ENCODE results near the gene CST7. TPM values are rescaled to one million over a fixed set of nuclear protein-coding genes. Genes with fewer than 3 reads are reported as not detected.

Gene CST7
- total RNA-seq, 1 donor from 2014 or later: 11.7 TPM

GRCh38 chr20:24933266-24933908, 15.7 kb upstream of the CST7 start:
- no peak overlapping the region for H3K4me3 ChIP-seq
- H3K27me3 ChIP-seq (ENCODE audit: low read depth): no peaks in the 10 kb centered on the region
- H3K36me3 ChIP-seq: no peaks in the 10 kb centered on the region
- no peaks in the 10 kb centered on the region for H3K9me3 ChIP-seq
- H3K27ac ChIP-seq: no peak overlapping the region
- intact Hi-C loops (cut with DNase I): no loop called here
- peaks cover 18% of the 10 kb centered on the region for H3K4me1 ChIP-seq
- peak; percentile 28 for DNase-seq
- TF ChIP-seq, protein P1, sequence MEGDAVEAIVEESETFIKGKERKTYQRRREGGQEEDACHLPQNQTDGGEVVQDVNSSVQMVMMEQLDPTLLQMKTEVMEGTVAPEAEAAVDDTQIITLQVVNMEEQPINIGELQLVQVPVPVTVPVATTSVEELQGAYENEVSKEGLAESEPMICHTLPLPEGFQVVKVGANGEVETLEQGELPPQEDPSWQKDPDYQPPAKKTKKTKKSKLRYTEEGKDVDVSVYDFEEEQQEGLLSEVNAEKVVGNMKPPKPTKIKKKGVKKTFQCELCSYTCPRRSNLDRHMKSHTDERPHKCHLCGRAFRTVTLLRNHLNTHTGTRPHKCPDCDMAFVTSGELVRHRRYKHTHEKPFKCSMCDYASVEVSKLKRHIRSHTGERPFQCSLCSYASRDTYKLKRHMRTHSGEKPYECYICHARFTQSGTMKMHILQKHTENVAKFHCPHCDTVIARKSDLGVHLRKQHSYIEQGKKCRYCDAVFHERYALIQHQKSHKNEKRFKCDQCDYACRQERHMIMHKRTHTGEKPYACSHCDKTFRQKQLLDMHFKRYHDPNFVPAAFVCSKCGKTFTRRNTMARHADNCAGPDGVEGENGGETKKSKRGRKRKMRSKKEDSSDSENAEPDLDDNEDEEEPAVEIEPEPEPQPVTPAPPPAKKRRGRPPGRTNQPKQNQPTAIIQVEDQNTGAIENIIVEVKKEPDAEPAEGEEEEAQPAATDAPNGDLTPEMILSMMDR (IDR thresholded peaks at IDR 0.05): no peak
- peak in 1 of 2 donors; percentile 20 for ATAC-seq

DNA sequence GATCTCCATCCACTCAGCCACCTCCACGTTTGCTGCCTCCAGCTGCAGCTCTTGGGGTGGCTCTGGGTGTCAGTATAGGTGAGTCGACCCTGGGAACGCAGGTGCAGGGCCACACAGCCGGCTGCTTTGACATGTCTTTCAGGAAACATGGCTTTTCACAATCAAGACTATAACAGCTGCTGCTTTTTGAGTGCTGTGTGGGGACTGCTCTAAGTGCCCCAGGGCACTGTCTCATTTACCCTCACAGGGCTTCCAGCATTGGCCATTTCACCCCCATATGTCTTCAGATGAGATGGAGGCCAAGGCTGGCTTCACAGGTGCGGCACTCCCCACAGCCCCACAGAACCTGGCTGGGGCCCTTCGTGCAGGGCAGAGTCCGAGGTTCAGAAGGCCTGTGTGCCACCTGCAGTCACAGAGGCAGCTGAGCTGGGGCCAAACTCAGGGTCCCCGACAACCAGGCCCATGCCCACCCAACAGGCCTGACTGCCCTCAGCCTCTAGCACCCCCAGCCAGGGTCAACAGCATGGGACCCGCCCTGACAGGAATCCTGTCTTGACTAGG, 14.9 kb upstream of the CST7 start:
- intact Hi-C loops (cut with DNase I): no loop called here
- Histone ChIP-seq H3K4me3 (no peak overlapping the region), H3K27me3 (ENCODE audit: low read depth) (no peaks in the 10 kb centered on the region), H3K4me1 (peaks cover 18% of the 10 kb centered on the region), H3K36me3 (no peaks in the 10 kb centered on the region), H3K27ac (no peak overlapping the region), H3K9me3 (no peaks in the 10 kb centered on the region)
- ATAC-seq (no peak), DNase-seq (peak; percentile 25)
- TF ChIP-seq, protein P1 (IDR thresholded peaks at IDR 0.05): no peak

DNA sequence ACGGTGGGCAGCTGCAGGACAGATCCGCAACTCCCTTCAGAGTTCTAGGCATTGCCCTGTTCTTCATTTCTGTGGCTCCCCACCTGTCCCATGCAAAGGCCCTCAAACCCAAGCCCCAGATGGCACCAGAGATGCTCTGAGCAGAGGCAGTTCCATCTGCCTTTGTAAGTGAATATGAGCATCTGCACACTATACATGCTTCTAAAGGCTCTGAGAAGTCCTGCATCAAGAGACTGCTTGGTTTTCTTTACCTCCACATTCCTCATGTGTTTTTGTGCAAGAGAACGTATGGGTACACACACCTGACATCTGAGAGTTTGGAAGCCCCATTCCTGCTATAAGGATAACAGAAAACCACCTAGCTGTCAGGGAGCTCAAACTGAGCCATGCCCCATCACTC, 14.4 kb upstream of the CST7 start:
- Histone ChIP-seq H3K4me1 (peaks cover 18% of the 10 kb centered on the region), H3K36me3 (no peaks in the 10 kb centered on the region), H3K27ac (no peak overlapping the region), H3K9me3 (no peaks in the 10 kb centered on the region), H3K27me3 (ENCODE audit: low read depth) (no peaks in the 10 kb centered on the region), H3K4me3 (no peak overlapping the region)
- intact Hi-C loops (cut with DNase I): no loop called here
- no peak for DNase-seq
- TF ChIP-seq, protein P1 (IDR thresholded peaks at IDR 0.05): no peak
- no peak for ATAC-seq

GRCh38 chr20:24935140-24935539, 13.9 kb upstream of the CST7 start:
- Histone ChIP-seq H3K27ac (no peak overlapping the region), H3K9me3 (no peaks in the 10 kb centered on the region), H3K4me1 (peaks cover 18% of the 10 kb centered on the region), H3K4me3 (no peak overlapping the region), H3K27me3 (ENCODE audit: low read depth) (no peaks in the 10 kb centered on the region), H3K36me3 (no peaks in the 10 kb centered on the region)
- TF ChIP-seq, protein P1 (IDR thresholded peaks at IDR 0.05): no peak
- ATAC-seq (no peak), DNase-seq (peak; percentile 6)
- intact Hi-C loops (cut with DNase I): no loop called here

GRCh38 chr20:24935766-24936525, 13.1 kb upstream of the CST7 start:
- DNase-seq (peak; percentile 8), ATAC-seq (no peak)
- no peak overlapping the region for H3K27ac ChIP-seq
- TF ChIP-seq, protein P1 (IDR thresholded peaks at IDR 0.05): no peak
- H3K4me3 ChIP-seq: no peak overlapping the region
- H3K27me3 ChIP-seq (ENCODE audit: low read depth): no peaks in the 10 kb centered on the region
- H3K36me3 ChIP-seq: no peaks in the 10 kb centered on the region
- peaks cover 18% of the 10 kb centered on the region for H3K4me1 ChIP-seq
- H3K9me3 ChIP-seq: no peaks in the 10 kb centered on the region
- intact Hi-C loops (cut with DNase I): no loop called here

Measured in lower lobe of right lung (tissue), 2 donors.